Sciatic nerve (tissue), 2 donors: ENCODE results near the gene OR2A5. TPM values are rescaled to one million over a fixed set of nuclear protein-coding genes. Genes with fewer than 3 reads are reported as not detected.
"Not testable (repeated sequence)": the region's sequence is repeated elsewhere in the genome, so short reads cannot be mapped to it uniquely, and the experiment has no call there.

Experiments used
- ATAC-seq: fragments of 200-7000 bp; cut with Tn5 transposase; one replicate; pipeline ENCODE4 v1.9.1; 2020; ENCODE audit warnings: mild to moderate bottlenecking, moderate library complexity
- DNase-seq: peaks from one replicate; pipeline ENCODE4 v3.0.0-alpha.2; 2020; ENCODE audit warnings: low spot score
- intact Hi-C: fragments of 100-400 bp; cut with DNase I; formaldehyde crosslinking; loops from one replicate; pipeline ENCODE4 v1.14.2; 2022
- total RNA-seq: library from RNA; stranded (reverse); fragmentation: NEBNext Ultra II Directional; extraction: Animal tissue kit (Norgen Biotek cat#: 25700); gene quantifications from one replicate; pipeline ENCODE4 v1.2.1, GENCODE V29; 2021
- donor health status: DM: no; HTN: no; CAD: no.
- donor health status: DM: no; HTN: no; CAD: no.

OR2A5 gene
- total RNA-seq, 1 donor from 2014 or later = not detected

- ATAC-seq = no peak
- intact Hi-C loops = no loop called here
- DNase-seq = no peak
Observed at GRCh38 chr7:144028547-144028946, 20.2 kb upstream of the OR2A5 start.

DNA sequence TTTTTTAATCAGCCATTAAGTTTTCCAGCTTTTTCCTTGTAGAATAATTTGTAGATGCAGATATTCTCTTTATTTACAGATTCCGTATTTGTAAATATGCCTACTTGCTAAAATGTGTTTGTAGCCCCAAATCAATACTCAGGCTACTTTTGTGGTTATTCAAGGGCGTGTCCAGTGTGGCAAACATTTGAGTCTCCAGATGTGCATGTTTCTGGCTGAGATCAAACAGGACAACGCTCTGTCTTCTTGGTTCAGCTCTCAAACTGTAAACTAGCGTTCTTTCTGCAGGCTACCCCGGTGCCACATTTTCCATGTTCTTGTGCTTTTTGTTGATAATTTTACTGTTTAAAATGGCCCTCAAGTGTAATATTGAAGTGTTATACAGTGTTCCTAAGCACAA, 16.2 kb upstream of the OR2A5 start:
- intact Hi-C loops = no loop called here
- DNase-seq (no peak), ATAC-seq (no peak)

GRCh38 chr7:144032985-144033709, 15.6 kb upstream of the OR2A5 start:
- intact Hi-C loops = no loop called here
- ATAC-seq = no peak

GRCh38 chr7:144035385-144035784, 13.4 kb upstream of the OR2A5 start:
- DNase-seq (no peak), ATAC-seq (no peak)
- intact Hi-C loops = no loop called here

More at GRCh38 chr7:144032985-144033709, 15.6 kb upstream of the OR2A5 start:
- no peak for DNase-seq

DNA sequence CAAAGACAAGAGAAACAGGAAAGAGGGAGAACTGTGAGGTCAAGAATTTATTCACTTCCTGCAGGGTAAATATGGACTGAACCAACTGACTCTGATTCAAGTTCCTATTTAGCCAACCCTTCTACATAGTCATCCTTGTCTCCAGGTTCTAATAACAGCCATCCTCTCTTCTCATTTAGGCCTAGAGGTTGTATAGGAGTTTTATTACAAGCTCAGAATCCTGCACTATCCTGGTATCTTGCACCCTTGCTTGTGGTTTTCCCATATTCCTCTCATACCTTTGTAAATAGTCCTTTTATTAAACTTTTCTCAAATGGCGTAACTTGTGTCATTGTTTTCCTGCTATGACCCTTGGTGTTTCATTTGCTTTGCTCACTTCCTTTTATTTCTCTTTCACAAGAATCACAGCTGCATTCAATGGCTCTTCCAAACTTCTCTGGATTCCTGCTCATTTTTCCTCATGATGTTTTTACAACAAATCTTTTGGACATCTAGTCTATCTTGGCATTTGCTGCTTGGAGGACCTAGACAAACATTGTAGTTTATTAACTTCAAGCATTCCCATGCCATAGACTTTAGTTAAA, 12.4 kb upstream of the OR2A5 start:
- ATAC-seq (peak; percentile 70), DNase-seq (no peak)
- intact Hi-C loops = no loop called here

GRCh38 chr7:144037414-144038035, 11.2 kb upstream of the OR2A5 start:
- intact Hi-C loops = no loop called here
- peak; percentile 74 for ATAC-seq
- no peak for DNase-seq

GRCh38 chr7:144038887-144039286, 9.9 kb upstream of the OR2A5 start:
- ATAC-seq = no peak
- intact Hi-C loops = no loop called here

DNA sequence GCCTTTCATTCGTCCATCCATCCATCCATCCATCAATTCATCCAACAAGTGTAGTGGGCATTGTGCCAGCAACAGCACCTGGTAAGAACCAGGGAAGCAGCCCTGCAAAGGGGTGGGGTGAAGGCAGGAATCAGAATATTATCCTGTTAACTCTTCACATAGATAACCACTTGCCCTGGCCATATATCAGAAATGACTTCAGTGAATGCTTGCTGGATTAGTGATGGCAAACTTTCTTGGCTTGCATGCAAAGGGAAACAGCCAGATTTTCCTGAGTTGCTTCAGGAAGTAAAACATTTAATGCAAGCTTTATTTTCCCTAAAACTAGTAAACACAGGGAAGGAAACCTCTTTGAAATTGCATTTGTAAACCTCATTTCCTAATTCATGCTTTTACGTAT, 743 bp downstream of the OR2A5 start:
- no peak for DNase-seq
- intact Hi-C loops = no loop called here
- ATAC-seq = no peak

More at GRCh38 chr7:144038887-144039286, 9.9 kb upstream of the OR2A5 start:
- DNase-seq = no peak

DNA sequence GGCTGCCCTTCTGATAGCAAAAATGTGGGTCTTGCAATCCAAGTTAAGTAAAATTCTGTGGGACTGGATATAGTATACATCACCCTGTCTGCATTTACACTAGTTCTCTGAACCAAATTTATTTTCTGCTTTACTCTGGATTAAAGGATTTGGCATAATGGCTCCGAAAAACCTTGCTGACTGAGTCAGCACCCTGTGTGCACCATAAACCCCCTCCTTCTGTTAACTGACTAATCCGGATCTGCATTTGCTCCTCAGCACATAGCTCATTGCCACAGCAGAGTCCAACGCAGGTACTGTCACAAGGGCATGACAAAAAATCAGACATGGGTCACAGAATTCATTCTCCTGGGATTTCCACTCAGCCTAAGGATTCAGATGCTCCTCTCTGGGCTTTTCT, 1.3 kb downstream of the OR2A5 start:
- intact Hi-C loops = no loop called here
- ATAC-seq (no peak), DNase-seq (no peak)

DNA sequence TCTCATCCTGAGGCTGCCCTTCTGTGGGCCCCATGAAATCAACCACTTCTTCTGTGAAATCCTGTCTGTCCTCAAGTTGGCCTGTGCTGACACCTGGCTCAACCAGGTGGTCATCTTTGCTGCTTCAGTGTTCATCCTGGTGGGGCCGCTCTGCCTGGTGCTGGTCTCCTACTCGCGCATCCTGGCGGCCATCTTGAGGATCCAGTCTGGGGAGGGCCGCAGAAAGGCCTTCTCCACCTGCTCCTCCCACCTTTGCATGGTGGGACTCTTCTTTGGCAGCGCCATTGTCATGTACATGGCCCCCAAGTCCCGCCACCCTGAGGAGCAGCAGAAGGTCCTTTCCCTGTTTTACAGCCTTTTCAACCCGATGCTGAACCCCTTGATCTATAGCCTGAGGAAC, 2.1 kb downstream of the OR2A5 start:
- ATAC-seq, DNase-seq, intact Hi-C loops: not testable (repeated sequence)

GRCh38 chr7:144057954-144058353, 9.2 kb downstream of the OR2A5 start:
- ATAC-seq = no peak
- intact Hi-C loops = no loop called here
- no peak for DNase-seq

DNA sequence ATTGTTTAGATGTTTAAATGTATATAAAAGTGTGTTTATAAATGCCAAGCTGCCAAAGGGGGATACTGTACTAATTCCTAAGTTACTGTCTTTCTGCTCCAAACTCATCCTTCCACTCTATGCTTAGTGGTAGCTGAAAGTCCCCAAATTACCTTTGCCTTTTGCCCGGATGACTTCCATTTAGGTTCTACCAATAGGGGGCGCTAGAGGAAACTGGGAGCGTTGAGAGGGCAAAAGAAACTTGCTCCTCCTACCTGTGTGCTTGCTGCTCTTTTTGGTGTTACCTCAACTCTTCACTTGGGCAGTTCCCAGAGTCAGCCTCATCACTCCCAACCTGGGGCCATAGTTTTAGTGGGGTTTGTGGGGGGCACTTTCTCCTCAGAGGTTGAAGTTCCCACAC, 15.0 kb downstream of the OR2A5 start:
- no peak for DNase-seq
- no peak for ATAC-seq
- intact Hi-C loops = no loop called here

GRCh38 chr7:144069511-144069910, 20.8 kb downstream of the OR2A5 start, which contains the start of gene OR2A25:
Gene OR2A25, plus strand, starts transcription at chr7:144069811. Its CDS starts 4,409 bp downstream, at chr7:144074220.
- intact Hi-C loops = no loop called here
- DNase-seq (no peak), ATAC-seq (no peak)

DNA sequence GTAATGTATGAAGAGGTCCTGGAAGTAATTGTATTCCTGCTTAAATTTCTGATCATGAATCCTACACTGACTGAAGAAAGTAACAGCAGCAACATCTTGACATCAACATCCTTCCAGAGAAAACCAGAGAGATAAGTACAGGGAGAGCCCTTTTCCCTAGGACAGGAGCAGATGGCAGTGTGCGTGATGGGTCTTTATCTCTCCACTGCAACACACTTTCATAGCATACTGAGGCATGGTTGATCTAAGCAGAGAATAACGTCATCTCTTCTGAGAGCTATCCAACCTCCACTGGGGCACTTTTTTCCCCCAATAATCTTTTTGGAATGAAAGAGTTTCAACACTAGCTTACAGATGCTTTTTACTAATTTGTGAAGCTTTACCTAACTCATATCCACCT, 21.2 kb downstream of the OR2A5 start:
- no peak for DNase-seq
- no peak for ATAC-seq
- intact Hi-C loops = no loop called here

DNA sequence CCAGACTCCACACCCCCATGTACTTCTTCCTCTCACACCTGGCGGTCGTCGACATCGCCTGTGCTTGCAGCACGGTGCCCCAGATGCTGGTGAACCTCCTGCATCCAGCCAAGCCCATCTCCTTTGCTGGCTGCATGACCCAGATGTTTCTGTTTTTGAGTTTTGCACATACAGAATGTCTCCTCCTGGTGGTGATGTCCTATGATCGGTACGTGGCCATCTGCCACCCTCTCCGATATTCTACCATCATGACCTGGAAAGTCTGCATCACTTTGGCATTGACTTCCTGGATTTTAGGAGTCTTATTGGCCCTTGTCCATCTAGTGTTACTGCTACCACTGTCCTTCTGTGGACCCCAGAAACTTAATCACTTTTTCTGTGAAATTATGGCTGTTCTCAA, 25.6 kb downstream of the OR2A5 start:
- ATAC-seq (no peak), DNase-seq (no peak)
- intact Hi-C loops = no loop called here

- DNase-seq (no peak), ATAC-seq (no peak)
- intact Hi-C loops = no loop called here
Observed at GRCh38 chr7:144085978-144086377, 37.2 kb downstream of the OR2A5 start, which contains the start of gene OR2A12. Gene OR2A12, plus strand, starts transcription at chr7:144086278. Its CDS starts 8,830 bp downstream, at chr7:144095108.

DNA sequence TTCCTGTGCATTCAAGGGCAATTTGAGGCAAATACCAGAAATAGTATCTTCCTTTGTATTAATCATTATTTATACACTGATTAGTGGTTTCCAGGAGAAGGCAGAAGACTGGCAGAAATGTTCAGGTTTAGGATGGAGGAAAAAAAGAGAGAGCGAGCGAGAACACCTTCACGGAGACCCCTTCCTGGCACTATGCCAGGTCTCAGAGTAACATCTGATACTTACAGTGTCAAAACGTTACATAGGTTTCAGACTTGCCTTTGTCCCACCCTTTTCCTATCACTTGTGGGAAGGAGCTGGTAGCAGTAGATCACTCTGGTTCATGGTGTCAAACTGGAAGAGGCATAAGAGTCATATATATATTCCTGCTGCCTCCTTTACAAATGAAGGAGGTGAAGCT, 38.0 kb downstream of the OR2A5 start:
- intact Hi-C loops = no loop called here
- no peak for DNase-seq
- no peak for ATAC-seq

DNA sequence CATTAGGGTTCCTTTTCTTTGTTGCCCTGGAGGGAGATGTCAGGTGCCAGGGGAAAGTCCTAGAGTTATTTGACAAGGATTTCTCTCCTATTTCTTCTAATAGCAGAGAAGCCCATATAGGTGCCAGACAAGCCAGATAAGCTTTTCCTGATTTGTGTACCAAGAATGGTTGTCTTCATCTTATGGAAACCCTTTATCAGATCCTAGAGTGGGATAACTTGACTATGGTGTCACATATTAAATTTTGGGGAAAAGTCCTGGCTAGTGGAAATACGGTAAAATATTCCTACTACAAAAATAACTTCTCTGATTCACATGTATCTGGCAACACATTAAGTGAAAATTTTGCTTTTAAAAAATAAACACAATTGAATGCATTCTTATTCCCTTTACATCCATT, 38.5 kb downstream of the OR2A5 start:
- ATAC-seq (no peak), DNase-seq (no peak)
- intact Hi-C loops = no loop called here

DNA sequence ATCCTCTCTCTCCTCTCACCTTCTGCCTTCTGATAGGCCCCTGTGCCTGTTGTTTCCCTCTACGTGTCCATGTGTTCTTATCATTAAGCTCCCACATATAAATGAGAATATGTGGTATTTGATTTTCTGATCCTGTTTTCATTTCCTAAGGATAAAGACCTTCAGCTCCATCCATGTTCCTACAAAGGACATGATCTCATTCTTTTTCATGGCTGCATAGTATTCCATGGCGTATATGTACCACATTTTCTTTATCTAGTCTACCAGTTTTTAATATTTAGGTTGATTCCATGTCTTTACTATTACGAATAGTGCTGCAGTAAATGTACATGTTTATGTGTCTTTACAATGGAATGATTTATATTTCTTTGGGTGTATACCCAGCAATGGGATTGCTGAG, 41.9 kb downstream of the OR2A5 start:
- no peak for ATAC-seq
- no peak for DNase-seq
- intact Hi-C loops = no loop called here

DNA sequence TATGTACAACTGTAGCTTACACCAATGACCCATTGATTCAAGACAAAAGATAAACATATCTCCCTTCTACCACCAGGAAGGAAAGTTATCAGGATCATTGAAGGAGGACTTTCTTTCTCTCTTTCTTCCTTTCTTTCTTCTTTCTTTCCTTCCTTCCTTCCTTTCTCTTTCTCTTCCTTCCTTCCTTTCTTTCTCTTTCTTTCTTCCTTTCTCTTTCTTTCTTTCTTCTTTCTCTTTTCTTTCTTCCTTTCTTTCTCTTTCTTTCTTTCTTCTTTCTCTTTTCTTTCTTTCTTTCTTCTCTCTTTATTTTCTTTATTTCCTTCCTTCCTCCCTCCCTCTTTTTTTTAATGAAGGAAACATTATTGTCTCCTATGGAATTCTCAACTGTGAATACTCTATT, 50.0 kb downstream of the OR2A5 start:
- DNase-seq = no peak
- ATAC-seq = no peak
- intact Hi-C loops = no loop called here
